ENCODE measurements around the gene THRB.

DNA sequence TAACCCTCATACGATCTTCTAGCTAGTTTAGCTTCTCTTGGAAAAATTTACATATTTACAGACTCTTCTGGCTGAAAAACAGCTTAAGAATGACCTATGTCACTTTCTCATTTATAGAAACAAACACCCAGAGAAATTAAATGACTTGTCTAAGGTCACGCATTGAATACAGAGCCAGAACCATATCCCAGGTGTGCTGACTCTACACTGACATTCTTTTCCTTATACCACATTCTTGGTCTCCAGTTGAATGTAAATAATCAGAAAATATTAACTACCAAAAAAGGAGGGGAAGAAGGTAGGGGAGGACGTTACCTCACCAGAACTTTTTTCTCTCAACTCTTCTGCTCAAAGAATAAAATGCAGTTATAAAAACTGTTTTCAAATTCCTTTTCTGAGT lies 95.0 kb downstream of the THRB start:
- TF ChIP-seq, protein P1, sequence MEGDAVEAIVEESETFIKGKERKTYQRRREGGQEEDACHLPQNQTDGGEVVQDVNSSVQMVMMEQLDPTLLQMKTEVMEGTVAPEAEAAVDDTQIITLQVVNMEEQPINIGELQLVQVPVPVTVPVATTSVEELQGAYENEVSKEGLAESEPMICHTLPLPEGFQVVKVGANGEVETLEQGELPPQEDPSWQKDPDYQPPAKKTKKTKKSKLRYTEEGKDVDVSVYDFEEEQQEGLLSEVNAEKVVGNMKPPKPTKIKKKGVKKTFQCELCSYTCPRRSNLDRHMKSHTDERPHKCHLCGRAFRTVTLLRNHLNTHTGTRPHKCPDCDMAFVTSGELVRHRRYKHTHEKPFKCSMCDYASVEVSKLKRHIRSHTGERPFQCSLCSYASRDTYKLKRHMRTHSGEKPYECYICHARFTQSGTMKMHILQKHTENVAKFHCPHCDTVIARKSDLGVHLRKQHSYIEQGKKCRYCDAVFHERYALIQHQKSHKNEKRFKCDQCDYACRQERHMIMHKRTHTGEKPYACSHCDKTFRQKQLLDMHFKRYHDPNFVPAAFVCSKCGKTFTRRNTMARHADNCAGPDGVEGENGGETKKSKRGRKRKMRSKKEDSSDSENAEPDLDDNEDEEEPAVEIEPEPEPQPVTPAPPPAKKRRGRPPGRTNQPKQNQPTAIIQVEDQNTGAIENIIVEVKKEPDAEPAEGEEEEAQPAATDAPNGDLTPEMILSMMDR (IDR thresholded peaks at IDR 0.05): no peak
- no peak for TF ChIP-seq POLR2A (IDR thresholded peaks at IDR 0.05)

Measured in esophagus squamous epithelium (tissue), 4 donors.